HEK293 (cell line): ENCODE measurements around the gene PTGER1.

Source experiments
- CTCF ChIA-PET: fragments of 350-600 bp; formaldehyde crosslinking; extraction: SDS; loops from one replicate; lab custom pipeline; 2021; ENCODE audit warnings: antibody characterized with exemption; lab: Yijun Ruan, JAX
- POLR2A ChIA-PET: fragments of 300-600 bp; formaldehyde crosslinking; extraction: SDS; loops from one replicate; lab custom pipeline; 2020; ENCODE audit warnings: antibody characterized with exemption, inconsistent platforms; lab: Yijun Ruan, JAX
- H3K27ac ChIP-seq: fragments of 200-500 bp; sonication (Bioruptor generic); 2 replicates; pipeline ENCODE4 v1.5.1; 2014; ENCODE audit warnings: low read depth, low read length, control low read depth, inconsistent platforms; ENCODE audit errors: extremely low read depth
- H3K36me3 ChIP-seq, 2 experiments: fragments of 200-500 bp in 1 of 2; sonication (Bioruptor generic) in 1 of 2; 1 replicate in 1 of 2; 2 replicates in 1 of 2; pipeline ENCODE4 v1.5.1; 2014 to 2017; ENCODE audit warnings: inconsistent platforms in 2 of 2, low read length in 2 of 2; ENCODE audit not compliant: control insufficient read depth in 2 of 2, insufficient read depth in 1 of 2
- H3K4me1 ChIP-seq: fragments of 200-500 bp; sonication (Bioruptor generic); 2 replicates; pipeline ENCODE4 v1.5.1; 2014; ENCODE audit warnings: mild to moderate bottlenecking, low read length, inconsistent platforms; ENCODE audit not compliant: control insufficient read depth, insufficient read depth
- H3K4me3 ChIP-seq: 2 replicates; pipeline ENCODE4 v1.5.1; 2011; ENCODE audit warnings: low read depth, mild to moderate bottlenecking, control low read depth, low read length, moderate library complexity
- H3K9me3 ChIP-seq: fragments of 200-500 bp; sonication (Bioruptor generic); 2 replicates; pipeline ENCODE4 v1.5.1; 2014; ENCODE audit warnings: low read depth, low read length, inconsistent platforms; ENCODE audit not compliant: control insufficient read depth, insufficient read depth
- EGR2 ChIP-seq: fragments of 450-650 bp; formaldehyde crosslinking; IDR thresholded peaks from 2 replicates; pipeline ENCODE4 v1.5.1; 2016; ENCODE audit warnings: low read depth, missing biosample characterization, missing genetic modification characterization
- HOXC10 ChIP-seq: sonication (generic); formaldehyde crosslinking; IDR thresholded peaks from 2 replicates; pipeline ENCODE4 v1.8.1; 2023; ENCODE audit warnings: mild to moderate bottlenecking, missing genetic modification reagents
- KLF1 ChIP-seq: fragments of 450-650 bp; formaldehyde crosslinking; IDR thresholded peaks from 2 replicates; pipeline ENCODE4 v1.5.1; 2016; ENCODE audit warnings: missing biosample characterization, missing genetic modification characterization
- KLF7 ChIP-seq: fragments of 450-650 bp; formaldehyde crosslinking; IDR thresholded peaks from 2 replicates; pipeline ENCODE4 v1.5.1; 2016; ENCODE audit warnings: missing biosample characterization, missing genetic modification characterization, borderline replicate concordance
- KLF8 ChIP-seq: fragments of 450-650 bp; formaldehyde crosslinking; IDR thresholded peaks from 2 replicates; pipeline ENCODE4 v1.5.1; 2016; ENCODE audit warnings: missing biosample characterization, missing genetic modification characterization
- KLF9 ChIP-seq: fragments of 450-650 bp; formaldehyde crosslinking; IDR thresholded peaks from 2 replicates; pipeline ENCODE4 v1.5.1; 2016; ENCODE audit warnings: missing biosample characterization, missing genetic modification characterization, low read depth
- MEIS1 ChIP-seq: sonication (generic); formaldehyde crosslinking; IDR thresholded peaks from 2 replicates; pipeline ENCODE4 v1.8.1; 2022; ENCODE audit warnings: missing genetic modification reagents, mild to moderate bottlenecking, borderline replicate concordance
- MYNN ChIP-seq: fragments of 450-650 bp; formaldehyde crosslinking; IDR thresholded peaks from 2 replicates; pipeline ENCODE4 v1.5.1; 2016; ENCODE audit warnings: missing biosample characterization, missing genetic modification characterization, borderline replicate concordance
- SCRT2 ChIP-seq: fragments of 450-650 bp; formaldehyde crosslinking; IDR thresholded peaks from 2 replicates; pipeline ENCODE4 v1.5.1; 2016; ENCODE audit warnings: missing biosample characterization, missing genetic modification characterization
- SP2 ChIP-seq: fragments of 450-650 bp; formaldehyde crosslinking; IDR thresholded peaks from 2 replicates; pipeline ENCODE4 v1.5.1; 2016; ENCODE audit warnings: missing biosample characterization, missing genetic modification characterization
- ZEB2 ChIP-seq: fragments of 450-650 bp; formaldehyde crosslinking; IDR thresholded peaks from 2 replicates; pipeline ENCODE4 v1.5.1; 2016; ENCODE audit warnings: missing biosample characterization, missing genetic modification characterization
- ZFHX2 ChIP-seq: fragments of 450-650 bp; formaldehyde crosslinking; conservative IDR thresholded peaks from 2 replicates; pipeline ENCODE4 v1.5.1; 2016; ENCODE audit warnings: missing biosample characterization, missing genetic modification characterization
- ZNF157 ChIP-seq: fragments of 450-650 bp; formaldehyde crosslinking; IDR thresholded peaks from 2 replicates; pipeline ENCODE4 v1.5.1; 2016; ENCODE audit warnings: missing biosample characterization, missing genetic modification characterization
- ZNF174 ChIP-seq: fragments of 450-650 bp; formaldehyde crosslinking; IDR thresholded peaks from 2 replicates; pipeline ENCODE4 v1.5.0; 2017; ENCODE audit warnings: missing biosample characterization, mild to moderate bottlenecking, missing genetic modification characterization
- ZNF19 ChIP-seq: fragments of 450-650 bp; formaldehyde crosslinking; IDR thresholded peaks from 2 replicates; pipeline ENCODE4; 2016; ENCODE audit warnings: missing biosample characterization, missing genetic modification characterization, low read depth
- ZNF514 ChIP-seq: fragments of 450-650 bp; formaldehyde crosslinking; IDR thresholded peaks from 2 replicates; pipeline ENCODE4 v1.5.1; 2016; ENCODE audit warnings: missing biosample characterization, missing genetic modification characterization
- ZNF548 ChIP-seq: fragments of 450-650 bp; formaldehyde crosslinking; IDR thresholded peaks from 2 replicates; pipeline ENCODE4 v1.5.1; 2016; ENCODE audit warnings: missing biosample characterization, missing genetic modification characterization
- ZNF560 ChIP-seq: fragments of 450-650 bp; formaldehyde crosslinking; IDR thresholded peaks from 2 replicates; pipeline ENCODE4 v1.5.1; 2017; ENCODE audit warnings: missing biosample characterization, missing genetic modification characterization, borderline replicate concordance
- ZNF561 ChIP-seq: fragments of 450-650 bp; IDR thresholded peaks from 2 replicates; pipeline ENCODE4 v1.5.1; 2018; ENCODE audit warnings: missing biosample characterization, missing genetic modification characterization, borderline replicate concordance
- ZNF626 ChIP-seq: fragments of 450-650 bp; sonication (Bioruptor Pico); formaldehyde crosslinking; IDR thresholded peaks from 2 replicates; pipeline ENCODE4 v1.5.1; 2018; ENCODE audit warnings: missing biosample characterization, missing genetic modification characterization, inconsistent platforms
- ZNF629 ChIP-seq: fragments of 450-650 bp; formaldehyde crosslinking; IDR thresholded peaks from 2 replicates; pipeline ENCODE4 v1.5.1; 2017; ENCODE audit warnings: missing biosample characterization, missing genetic modification characterization
- ZNF660 ChIP-seq: fragments of 450-650 bp; IDR thresholded peaks from 2 replicates; pipeline ENCODE4 v1.5.1; 2018; ENCODE audit warnings: missing biosample characterization, mild to moderate bottlenecking, missing genetic modification characterization
- ZNF777 ChIP-seq: fragments of 450-650 bp; formaldehyde crosslinking; IDR thresholded peaks from 2 replicates; pipeline ENCODE4 v1.5.1; 2017; ENCODE audit warnings: missing biosample characterization, missing genetic modification characterization, borderline replicate concordance
- TF ChIP-seq, protein P1 (sequence below): fragments of 450-650 bp; formaldehyde crosslinking; IDR thresholded peaks from 2 replicates; pipeline ENCODE4 v1.5.1; 2016; ENCODE audit warnings: missing biosample characterization, missing genetic modification characterization
- TF ChIP-seq, protein P2 (sequence below): fragments of 450-650 bp; formaldehyde crosslinking; IDR thresholded peaks from 2 replicates; pipeline ENCODE4 v1.5.1; 2016; ENCODE audit warnings: missing biosample characterization, missing genetic modification characterization
- TF ChIP-seq, protein P3 (sequence below): IDR thresholded peaks from 2 replicates; pipeline ENCODE4 v1.6.1; 2011; ENCODE audit warnings: mild to moderate bottlenecking, low read depth, low read length, borderline replicate concordance
- TF ChIP-seq, protein P4 (sequence below): fragments of 450-650 bp; formaldehyde crosslinking; IDR thresholded peaks from 2 replicates; pipeline ENCODE4 v1.5.1; 2017; ENCODE audit warnings: missing biosample characterization, missing genetic modification characterization
- TF ChIP-seq, protein P5 (sequence below): fragments of 450-650 bp; formaldehyde crosslinking; IDR thresholded peaks from 2 replicates; pipeline ENCODE4 v1.5.1; 2016; ENCODE audit warnings: missing biosample characterization, missing genetic modification characterization

PTGER1 gene

DNA sequence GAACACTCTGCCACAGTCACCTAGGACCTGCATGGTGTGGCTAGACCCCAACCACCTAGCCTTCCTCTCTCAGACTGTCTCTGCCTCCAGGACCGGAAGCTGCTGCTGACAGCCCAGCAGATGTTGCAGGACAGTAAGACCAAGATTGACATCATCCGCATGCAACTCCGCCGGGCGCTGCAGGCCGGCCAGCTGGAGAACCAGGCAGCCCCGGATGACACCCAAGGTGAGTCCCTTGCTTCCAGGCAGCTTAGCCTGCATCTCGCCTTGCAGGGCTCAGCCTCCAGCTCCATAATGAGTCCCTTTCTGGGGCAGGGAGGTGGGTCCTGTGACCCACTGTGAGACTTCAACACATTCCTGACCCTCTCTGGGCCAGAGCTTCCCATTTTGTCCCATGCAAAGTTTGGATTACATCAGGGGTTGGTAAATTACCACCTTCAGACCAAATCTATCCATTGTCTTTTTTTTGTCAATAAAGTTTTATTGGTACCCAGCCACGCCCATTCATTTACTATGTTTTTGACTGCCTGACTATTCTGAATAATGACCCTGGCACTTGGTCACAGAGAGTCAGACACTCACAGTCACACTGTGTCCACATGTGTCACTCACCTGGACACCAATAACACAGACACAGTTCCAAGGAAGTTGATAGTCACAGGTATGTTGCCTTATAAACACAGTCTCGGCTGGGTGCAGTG is 28.7 kb downstream of the PTGER1 start:
- TF ChIP-seq KLF8 (tag by site-specific recombination) (peak; percentile 72), ZFHX2 (tag by site-specific recombination) (no peak), ZEB2 (tag by site-specific recombination) (no peak), KLF7 (tag by site-specific recombination) (peak; percentile 81; the same call in 1 of the 2 replicates), ZNF777 (tag by site-specific recombination) (no peak), ZNF561 (tag by site-specific recombination) (no peak), KLF1 (no peak), SCRT2 (no peak), SP2 (tag by site-specific recombination) (no peak), ZNF629 (tag by site-specific recombination) (no peak), KLF9 (tag by site-specific recombination) (peak; percentile 47; the same call in 1 of the 2 replicates), ZNF157 (tag by site-specific recombination) (no peak)
- TF ChIP-seq, protein P1, sequence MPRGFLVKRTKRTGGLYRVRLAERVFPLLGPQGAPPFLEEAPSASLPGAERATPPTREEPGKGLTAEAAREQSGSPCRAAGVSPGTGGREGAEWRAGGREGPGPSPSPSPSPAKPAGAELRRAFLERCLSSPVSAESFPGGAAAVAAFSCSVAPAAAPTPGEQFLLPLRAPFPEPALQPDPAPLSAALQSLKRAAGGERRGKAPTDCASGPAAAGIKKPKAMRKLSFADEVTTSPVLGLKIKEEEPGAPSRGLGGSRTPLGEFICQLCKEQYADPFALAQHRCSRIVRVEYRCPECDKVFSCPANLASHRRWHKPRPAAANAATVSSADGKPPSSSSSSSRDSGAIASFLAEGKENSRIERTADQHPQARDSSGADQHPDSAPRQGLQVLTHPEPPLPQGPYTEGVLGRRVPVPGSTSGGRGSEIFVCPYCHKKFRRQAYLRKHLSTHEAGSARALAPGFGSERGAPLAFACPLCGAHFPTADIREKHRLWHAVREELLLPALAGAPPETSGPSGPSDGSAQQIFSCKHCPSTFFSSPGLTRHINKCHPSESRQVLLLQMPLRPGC (tag by site-specific recombination), result no peak
- TF ChIP-seq, protein P2, sequence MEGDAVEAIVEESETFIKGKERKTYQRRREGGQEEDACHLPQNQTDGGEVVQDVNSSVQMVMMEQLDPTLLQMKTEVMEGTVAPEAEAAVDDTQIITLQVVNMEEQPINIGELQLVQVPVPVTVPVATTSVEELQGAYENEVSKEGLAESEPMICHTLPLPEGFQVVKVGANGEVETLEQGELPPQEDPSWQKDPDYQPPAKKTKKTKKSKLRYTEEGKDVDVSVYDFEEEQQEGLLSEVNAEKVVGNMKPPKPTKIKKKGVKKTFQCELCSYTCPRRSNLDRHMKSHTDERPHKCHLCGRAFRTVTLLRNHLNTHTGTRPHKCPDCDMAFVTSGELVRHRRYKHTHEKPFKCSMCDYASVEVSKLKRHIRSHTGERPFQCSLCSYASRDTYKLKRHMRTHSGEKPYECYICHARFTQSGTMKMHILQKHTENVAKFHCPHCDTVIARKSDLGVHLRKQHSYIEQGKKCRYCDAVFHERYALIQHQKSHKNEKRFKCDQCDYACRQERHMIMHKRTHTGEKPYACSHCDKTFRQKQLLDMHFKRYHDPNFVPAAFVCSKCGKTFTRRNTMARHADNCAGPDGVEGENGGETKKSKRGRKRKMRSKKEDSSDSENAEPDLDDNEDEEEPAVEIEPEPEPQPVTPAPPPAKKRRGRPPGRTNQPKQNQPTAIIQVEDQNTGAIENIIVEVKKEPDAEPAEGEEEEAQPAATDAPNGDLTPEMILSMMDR, result no peak
- TF ChIP-seq, all 188 proteins: peak for 3
- Histone ChIP-seq H3K4me3 (no peak overlapping the region), H3K4me1 (no peaks in the 10 kb centered on the region), H3K36me3 (peaks cover 49 to 89% of the 10 kb centered on the region in 2 experiments), H3K27ac (no peak overlapping the region), H3K9me3 (no peaks in the 10 kb centered on the region)
- CTCF ChIA-PET, result no interaction called here
- POLR2A ChIA-PET, result no interaction called here

DNA sequence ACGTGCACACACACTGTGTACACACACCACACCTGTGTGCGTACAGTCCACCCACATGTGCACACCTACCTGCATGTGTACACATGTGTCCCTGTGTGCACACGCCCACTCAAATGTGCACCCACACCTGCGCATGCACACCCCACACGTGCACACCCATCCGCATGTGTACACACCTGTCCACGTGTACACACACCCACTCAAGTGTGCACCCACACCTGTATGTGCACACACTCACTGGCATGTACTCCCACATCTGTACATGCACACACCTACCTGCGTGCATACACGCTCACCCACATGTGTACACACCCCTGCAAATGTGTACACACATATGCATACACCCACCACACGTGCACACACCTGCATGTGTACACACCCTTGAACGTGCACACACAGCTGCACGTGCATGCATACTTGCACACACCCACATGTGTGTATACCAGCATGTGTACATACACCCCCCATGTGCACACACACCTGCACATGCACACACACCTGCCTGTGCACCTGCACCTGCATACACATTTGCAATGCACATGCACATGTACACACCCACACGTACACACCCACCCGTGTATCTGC is 31.4 kb downstream of the PTGER1 start:
- Histone ChIP-seq H3K27ac (no peak overlapping the region), H3K4me3 (no peak overlapping the region), H3K4me1 (0 out of 2 replicates have a peak, but pooled peaks cover 2% of the 10 kb centered on the region), H3K9me3 (no peaks in the 10 kb centered on the region), H3K36me3 (peaks cover 44 to 74% of the 10 kb centered on the region in 2 experiments)
- POLR2A ChIA-PET, result no interaction called here
- CTCF ChIA-PET, result no interaction called here
- TF ChIP-seq HOXC10 (CRISPR knock-in tag), result no peak
- TF ChIP-seq ZEB2 (tag by site-specific recombination), result 0 out of 2 replicates have a peak, but pooled peaks have one; percentile 44
- peak; percentile 72 for TF ChIP-seq EGR2
- TF ChIP-seq, protein P3, sequence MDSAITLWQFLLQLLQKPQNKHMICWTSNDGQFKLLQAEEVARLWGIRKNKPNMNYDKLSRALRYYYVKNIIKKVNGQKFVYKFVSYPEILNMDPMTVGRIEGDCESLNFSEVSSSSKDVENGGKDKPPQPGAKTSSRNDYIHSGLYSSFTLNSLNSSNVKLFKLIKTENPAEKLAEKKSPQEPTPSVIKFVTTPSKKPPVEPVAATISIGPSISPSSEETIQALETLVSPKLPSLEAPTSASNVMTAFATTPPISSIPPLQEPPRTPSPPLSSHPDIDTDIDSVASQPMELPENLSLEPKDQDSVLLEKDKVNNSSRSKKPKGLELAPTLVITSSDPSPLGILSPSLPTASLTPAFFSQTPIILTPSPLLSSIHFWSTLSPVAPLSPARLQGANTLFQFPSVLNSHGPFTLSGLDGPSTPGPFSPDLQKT, result no peak
- TF ChIP-seq ZNF19, result no peak
- TF ChIP-seq MEIS1, result no peak
- TF ChIP-seq ZNF548 (tag by site-specific recombination), result no peak
- TF ChIP-seq, protein P4, sequence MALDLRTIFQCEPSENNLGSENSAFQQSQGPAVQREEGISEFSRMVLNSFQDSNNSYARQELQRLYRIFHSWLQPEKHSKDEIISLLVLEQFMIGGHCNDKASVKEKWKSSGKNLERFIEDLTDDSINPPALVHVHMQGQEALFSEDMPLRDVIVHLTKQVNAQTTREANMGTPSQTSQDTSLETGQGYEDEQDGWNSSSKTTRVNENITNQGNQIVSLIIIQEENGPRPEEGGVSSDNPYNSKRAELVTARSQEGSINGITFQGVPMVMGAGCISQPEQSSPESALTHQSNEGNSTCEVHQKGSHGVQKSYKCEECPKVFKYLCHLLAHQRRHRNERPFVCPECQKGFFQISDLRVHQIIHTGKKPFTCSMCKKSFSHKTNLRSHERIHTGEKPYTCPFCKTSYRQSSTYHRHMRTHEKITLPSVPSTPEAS, result peak; percentile 78
- TF ChIP-seq ZNF560 (tag by site-specific recombination), result no peak
- no peak for TF ChIP-seq ZNF174 (tag by site-specific recombination)
- TF ChIP-seq ZNF514 (tag by site-specific recombination), result no peak
- 0 out of 2 replicates have a peak, but pooled peaks have one; percentile 27 for TF ChIP-seq SCRT2
- no peak for TF ChIP-seq ZNF626
- peak; percentile 69 for TF ChIP-seq ZFHX2 (tag by site-specific recombination)
- no peak for TF ChIP-seq ZNF660 (tag by site-specific recombination)
- TF ChIP-seq, protein P5, sequence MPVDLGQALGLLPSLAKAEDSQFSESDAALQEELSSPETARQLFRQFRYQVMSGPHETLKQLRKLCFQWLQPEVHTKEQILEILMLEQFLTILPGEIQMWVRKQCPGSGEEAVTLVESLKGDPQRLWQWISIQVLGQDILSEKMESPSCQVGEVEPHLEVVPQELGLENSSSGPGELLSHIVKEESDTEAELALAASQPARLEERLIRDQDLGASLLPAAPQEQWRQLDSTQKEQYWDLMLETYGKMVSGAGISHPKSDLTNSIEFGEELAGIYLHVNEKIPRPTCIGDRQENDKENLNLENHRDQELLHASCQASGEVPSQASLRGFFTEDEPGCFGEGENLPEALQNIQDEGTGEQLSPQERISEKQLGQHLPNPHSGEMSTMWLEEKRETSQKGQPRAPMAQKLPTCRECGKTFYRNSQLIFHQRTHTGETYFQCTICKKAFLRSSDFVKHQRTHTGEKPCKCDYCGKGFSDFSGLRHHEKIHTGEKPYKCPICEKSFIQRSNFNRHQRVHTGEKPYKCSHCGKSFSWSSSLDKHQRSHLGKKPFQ (tag by site-specific recombination), result 0 out of 2 replicates have a peak, but pooled peaks have one; percentile 34
- TF ChIP-seq MYNN, result no peak
